H9 (cell line): ENCODE data around the gene ARMH3. TPM values are rescaled to one million over a fixed set of nuclear protein-coding genes. Genes with fewer than 3 reads are reported as not detected.
A peak's percentile ranks its signal among the peaks of the same experiment; 100 is the strongest.

ENCODE experiments used
- DNase-seq: peaks from one replicate; pipeline ENCODE4 v3.0.0-alpha.2; 2017
- H2AFZ ChIP-seq: one replicate; pipeline ENCODE4 v1.6.1; 2013; ENCODE audit warnings: mild to moderate bottlenecking, low read length, control low read depth, moderate library complexity
- H2AK5ac ChIP-seq: 2 replicates; pipeline ENCODE4 v1.6.1; 2013; ENCODE audit warnings: low read length, control low read depth, mixed read lengths; ENCODE audit not compliant: insufficient read length
- H2BK120ac ChIP-seq: one replicate; pipeline ENCODE4 v1.6.1; 2013; ENCODE audit warnings: low read depth, mild to moderate bottlenecking, low read length, control low read depth, inconsistent platforms; ENCODE audit not compliant: poor library complexity, severe bottlenecking
- H2BK12ac ChIP-seq: 2 replicates; pipeline ENCODE4 v1.6.1; 2013; ENCODE audit warnings: low read length, control low read depth, mixed read lengths, low read depth; ENCODE audit not compliant: insufficient read length
- H2BK15ac ChIP-seq: 2 replicates; pipeline ENCODE4 v1.6.1; 2013; ENCODE audit warnings: low read depth, low read length, control low read depth
- H2BK20ac ChIP-seq: one replicate; pipeline ENCODE4 v1.6.1; 2013; ENCODE audit warnings: low read depth, mild to moderate bottlenecking, low read length, control low read depth, inconsistent platforms; ENCODE audit not compliant: poor library complexity, severe bottlenecking
- H2BK5ac ChIP-seq: 2 replicates; pipeline ENCODE4 v1.6.1; 2013; ENCODE audit warnings: low read length, control low read depth, mixed read lengths; ENCODE audit not compliant: insufficient read length
- H3K14ac ChIP-seq: 2 replicates; pipeline ENCODE4 v1.6.1; 2013; ENCODE audit warnings: low read length, control low read depth; ENCODE audit not compliant: insufficient read depth
- H3K18ac ChIP-seq: 2 replicates; pipeline ENCODE4 v1.6.1; 2013; ENCODE audit warnings: low read depth, mild to moderate bottlenecking, mixed read lengths, low read length, control low read depth; ENCODE audit not compliant: insufficient read length
- H3K23ac ChIP-seq: 2 replicates; pipeline ENCODE4 v1.6.1; 2013; ENCODE audit warnings: low read length, control low read depth, mixed read lengths, low read depth; ENCODE audit not compliant: insufficient read length
- H3K23me2 ChIP-seq: 2 replicates; pipeline ENCODE4 v1.6.1; 2013; ENCODE audit warnings: low read depth, mild to moderate bottlenecking, mixed read lengths, low read length, control low read depth; ENCODE audit not compliant: insufficient read length, poor library complexity, severe bottlenecking
- H3K27ac ChIP-seq: 2 replicates; pipeline ENCODE4 v1.5.1; 2013; ENCODE audit warnings: low read length, control low read depth, mixed read lengths, low read depth; ENCODE audit not compliant: insufficient read length
- H3K27me3 ChIP-seq: 2 replicates; pipeline ENCODE4 v1.6.1; 2013; ENCODE audit warnings: low read length, control low read depth, inconsistent platforms; ENCODE audit not compliant: insufficient read depth
- H3K4ac ChIP-seq: 2 replicates; pipeline ENCODE4 v1.6.1; 2013; ENCODE audit warnings: low read depth, mild to moderate bottlenecking, control low read depth, inconsistent platforms, low read length, moderate library complexity
- H3K4me1 ChIP-seq: 2 replicates; pipeline ENCODE4 v1.6.1; 2013; ENCODE audit warnings: low read length, control low read depth, inconsistent platforms; ENCODE audit not compliant: insufficient read depth
- H3K4me2 ChIP-seq: 2 replicates; pipeline ENCODE4 v1.6.1; 2013; ENCODE audit warnings: low read length, control low read depth, mixed read lengths; ENCODE audit not compliant: insufficient read length, insufficient read depth
- H3K56ac ChIP-seq: 2 replicates; pipeline ENCODE4 v1.6.1; 2013; ENCODE audit warnings: low read depth, mild to moderate bottlenecking, mixed read lengths, low read length, control low read depth; ENCODE audit not compliant: insufficient read length
- H3K79me1 ChIP-seq: 2 replicates; pipeline ENCODE4 v1.6.1; 2013; ENCODE audit warnings: low read depth, mild to moderate bottlenecking, moderate library complexity, low read length, control low read depth, inconsistent platforms; ENCODE audit not compliant: insufficient read depth, poor library complexity, severe bottlenecking
- H3K79me2 ChIP-seq: 2 replicates; pipeline ENCODE4 v1.6.1; 2013; ENCODE audit warnings: low read length, control low read depth, inconsistent platforms; ENCODE audit not compliant: insufficient read depth
- H3K9ac ChIP-seq: 2 replicates; pipeline ENCODE4 v1.6.1; 2013; ENCODE audit warnings: low read length, control low read depth, mixed read lengths; ENCODE audit not compliant: insufficient read length; ENCODE audit errors: extremely low read depth
- H3K9me3 ChIP-seq: one replicate; pipeline ENCODE4 v1.6.1; 2013; ENCODE audit warnings: low read depth, low read length, inconsistent platforms; ENCODE audit not compliant: control insufficient read depth
- H3T11ph ChIP-seq: one replicate; pipeline ENCODE4 v1.6.1; 2013; ENCODE audit warnings: mild to moderate bottlenecking, low read length, control low read depth, inconsistent platforms
- H4K20me1 ChIP-seq: one replicate; pipeline ENCODE4 v1.6.1; 2013; ENCODE audit not compliant: control insufficient read depth, insufficient read length, insufficient read depth
- H4K5ac ChIP-seq: 2 replicates; pipeline ENCODE4 v1.6.1; 2013; ENCODE audit warnings: low read depth, mild to moderate bottlenecking, mixed read lengths, low read length, control low read depth; ENCODE audit not compliant: insufficient read length
- H4K8ac ChIP-seq: replicated peaks from 2 replicates; pipeline ENCODE4 v1.6.1; 2013; ENCODE audit warnings: low read length, control low read depth, mixed read lengths, low read depth; ENCODE audit not compliant: insufficient read length
- H4K91ac ChIP-seq: 2 replicates; pipeline ENCODE4 v1.6.1; 2013; ENCODE audit warnings: low read depth, mild to moderate bottlenecking, moderate library complexity, mixed read lengths, low read length, control low read depth; ENCODE audit not compliant: insufficient read length
- H3K27ac Mint-ChIP-seq, 3 experiments: 2 replicates in 2 of 3; 3 replicates in 1 of 3; pipeline ENCODE4 v1.8.0; 2020 to 2021; ENCODE audit warnings: mixed read lengths in 3 of 3, mild to moderate bottlenecking in 1 of 3, moderate library complexity in 1 of 3
- H3K27me3 Mint-ChIP-seq: 2 replicates; pipeline ENCODE4 v1.8.0; 2021; ENCODE audit warnings: low read depth, mild to moderate bottlenecking, moderate library complexity, mixed read lengths
- H3K36me3 Mint-ChIP-seq, 3 experiments: 2 replicates in 2 of 3; 3 replicates in 1 of 3; pipeline ENCODE4 v1.8.0; 2020 to 2021; ENCODE audit warnings: low read depth in 3 of 3, mixed read lengths in 3 of 3; ENCODE audit not compliant: insufficient read depth in 1 of 3
- H3K4me1 Mint-ChIP-seq, 2 experiments: 2 replicates each; pipeline ENCODE4 v1.8.0; 2020; ENCODE audit warnings: mixed read lengths in 2 of 2
- H3K4me3 Mint-ChIP-seq, 2 experiments: 2 replicates in 1 of 2; 3 replicates in 1 of 2; pipeline ENCODE4 v1.8.0; 2020 to 2021; ENCODE audit warnings: mild to moderate bottlenecking in 2 of 2, mixed read lengths in 2 of 2, moderate library complexity in 1 of 2
- H3K9me3 Mint-ChIP-seq, 2 experiments: 2 replicates in 1 of 2; 3 replicates in 1 of 2; pipeline ENCODE4 v1.8.0; 2020; ENCODE audit warnings: mild to moderate bottlenecking in 2 of 2, mixed read lengths in 2 of 2, moderate library complexity in 1 of 2
- CTCF ChIP-seq: fragments of 200-600 bp; sonication (generic); conservative IDR thresholded peaks from 3 replicates; pipeline ENCODE4 v1.8.0; 2021; ENCODE audit warnings: antibody characterized with exemption, mild to moderate bottlenecking
- WGBS: extraction: QIAGEN DNeasy Blood & Tissue Kit; methylation state at CpG from one replicate; pipeline ENCODE4 v1.1.7; 2013; ENCODE audit warnings: missing lambda C conversion rate, low lambda C conversion rate, mixed read lengths; ENCODE audit not compliant: insufficient read length; ENCODE audit errors: extremely low coverage; 5-methylcytosine and 5-hydroxymethylcytosine counted together
- total RNA-seq: library from RNA; stranded (reverse); gene quantifications from 2 replicates; pipeline ENCODE4 v1.2.1, GENCODE V29; 2021

ARMH3 gene
- total RNA-seq, 1 experiment from 2014 or later, result 20.4 TPM

- H2AFZ ChIP-seq, result no peak overlapping the region
- peaks cover 9% of the 10 kb centered on the region for H3K27me3 Mint-ChIP-seq
- H4K8ac ChIP-seq, result no peak overlapping the region
- H3K36me3 Mint-ChIP-seq, result no peaks in the 10 kb centered on the region
- no peak overlapping the region for H2AK5ac ChIP-seq
- H3K4ac ChIP-seq, result no peak overlapping the region
- no peak overlapping the region for H3K4me3 Mint-ChIP-seq
- H3K79me1 ChIP-seq, result peaks cover 3% of the 10 kb centered on the region
- H3K18ac ChIP-seq, result no peak overlapping the region
- H4K91ac ChIP-seq, result no peak overlapping the region
- H3K9ac ChIP-seq, result no peak overlapping the region
- H3K9me3 Mint-ChIP-seq, result no peaks in the 10 kb centered on the region
- H4K5ac ChIP-seq, result no peak overlapping the region
- H3K9me3 ChIP-seq, result no peaks in the 10 kb centered on the region
- no peak for TF ChIP-seq CTCF
- H3K23me2 ChIP-seq, result peaks cover 9% of the 10 kb centered on the region
- H3K27ac ChIP-seq, result no peak overlapping the region
- H3K27me3 ChIP-seq, result no peaks in the 10 kb centered on the region
- H3K27ac Mint-ChIP-seq, result peak overlapping the region in 1 of 3 experiments; percentile 52; a peak in 1 of 7 replicates
- no peak overlapping the region for H2BK12ac ChIP-seq
- H3K4me1 ChIP-seq, result no peaks in the 10 kb centered on the region
- no peak overlapping the region for H2BK15ac ChIP-seq
- H3T11ph ChIP-seq, result no peak overlapping the region
- no peak for DNase-seq
- no peak overlapping the region for H3K14ac ChIP-seq
- no peak overlapping the region for H3K23ac ChIP-seq
- no peak overlapping the region for H2BK120ac ChIP-seq
- H3K79me2 ChIP-seq, result no peaks in the 10 kb centered on the region; the same call in 1 of the 2 replicates
- H2BK20ac ChIP-seq, result no peak overlapping the region
- H2BK5ac ChIP-seq, result no peak overlapping the region
- peaks cover 17 to 18% of the 10 kb centered on the region in 2 experiments for H3K4me1 Mint-ChIP-seq
- no peak overlapping the region for H3K4me2 ChIP-seq
- no peak overlapping the region for H3K56ac ChIP-seq
- no CpG with 5 or more reads among the region's 1 CpG for WGBS
- H4K20me1 ChIP-seq, result no peaks in the 10 kb centered on the region
Measured at GRCh38 chr10:102068216-102068615, 12.2 kb upstream of the ARMH3 start.
